ENCODE measurements around the gene SIM2.
"Not testable (repeated sequence)": the region's sequence is repeated elsewhere in the genome, so short reads cannot be mapped to it uniquely, and the experiment has no call there.

The SIM2 gene

GRCh38 chr21:36665806-36666205, 33.1 kb upstream of the SIM2 start:
- Histone ChIP-seq H3K9me3 (ENCODE audit: insufficient read depth, low read length, severe bottlenecking) (no peaks in the 10 kb centered on the region), H3K4me1 (ENCODE audit: insufficient read depth, low read length) (no peaks in the 10 kb centered on the region), H3K4me2 (ENCODE audit: insufficient read depth, low read length) (no peak overlapping the region), H3K27ac (ENCODE audit: low read length) (no peak overlapping the region), H3K4me3 (ENCODE audit: low read depth in 1 of 2, low read length in 2 of 2) (no peak overlapping the region), H2AFZ (ENCODE audit: low read depth, low read length) (no peak overlapping the region), H3K9ac (ENCODE audit: low read depth, low read length) (no peak overlapping the region), H4K20me1 (ENCODE audit: insufficient read depth, low read length) (no peaks in the 10 kb centered on the region), H3K27me3 (ENCODE audit: insufficient read depth, low read length, poor library complexity) (no peaks in the 10 kb centered on the region), H3K36me3 (ENCODE audit: insufficient read depth, low read length) (no peaks in the 10 kb centered on the region), H3K79me2 (ENCODE audit: insufficient read depth, low read length) (no peaks in the 10 kb centered on the region)
- DNase-seq (no peak), ATAC-seq (ENCODE audit: insufficient read depth, low read depth) (no peak)
- TF ChIP-seq EZH2 (IDR thresholded peaks at IDR 0.05; ENCODE audit: borderline replicate concordance, low read depth, low read length, severe bottlenecking) (no peak), CTCF (IDR thresholded peaks at IDR 0.05; ENCODE audit: borderline replicate concordance, extremely low read depth, low read length, poor library complexity, severe bottlenecking) (no peak)

GRCh38 chr21:36668713-36669112, 30.2 kb upstream of the SIM2 start:
- no peaks in the 10 kb centered on the region for H3K36me3 ChIP-seq (ENCODE audit: insufficient read depth, low read length)
- no peak for ATAC-seq (ENCODE audit: insufficient read depth, low read depth)
- DNase-seq, result no peak
- TF ChIP-seq EZH2 (IDR thresholded peaks at IDR 0.05; ENCODE audit: borderline replicate concordance, low read depth, low read length, severe bottlenecking) (no peak), CTCF (IDR thresholded peaks at IDR 0.05; ENCODE audit: borderline replicate concordance, extremely low read depth, low read length, poor library complexity, severe bottlenecking) (no peak)
- no peak overlapping the region for H2AFZ ChIP-seq (ENCODE audit: low read depth, low read length)
- no peaks in the 10 kb centered on the region for H4K20me1 ChIP-seq (ENCODE audit: insufficient read depth, low read length)
- H3K9ac ChIP-seq (ENCODE audit: low read depth, low read length), result no peak overlapping the region
- H3K9me3 ChIP-seq (ENCODE audit: insufficient read depth, low read length, severe bottlenecking), result no peaks in the 10 kb centered on the region
- H3K27ac ChIP-seq (ENCODE audit: low read length), result no peak overlapping the region
- H3K4me3 ChIP-seq (ENCODE audit: low read depth in 1 of 2, low read length in 2 of 2), result no peak overlapping the region
- no peaks in the 10 kb centered on the region for H3K4me1 ChIP-seq (ENCODE audit: insufficient read depth, low read length)
- no peaks in the 10 kb centered on the region for H3K79me2 ChIP-seq (ENCODE audit: insufficient read depth, low read length)
- no peaks in the 10 kb centered on the region for H3K27me3 ChIP-seq (ENCODE audit: insufficient read depth, low read length, poor library complexity)
- no peak overlapping the region for H3K4me2 ChIP-seq (ENCODE audit: insufficient read depth, low read length)

GRCh38 chr21:36671836-36672235, 27.1 kb upstream of the SIM2 start:
- Histone ChIP-seq H3K36me3 (ENCODE audit: insufficient read depth, low read length) (no peaks in the 10 kb centered on the region), H3K4me1 (ENCODE audit: insufficient read depth, low read length) (no peaks in the 10 kb centered on the region), H3K4me3 (ENCODE audit: low read depth in 1 of 2, low read length in 2 of 2) (no peak overlapping the region), H3K4me2 (ENCODE audit: insufficient read depth, low read length) (no peak overlapping the region), H3K9ac (ENCODE audit: low read depth, low read length) (no peak overlapping the region), H3K27ac (ENCODE audit: low read length) (no peak overlapping the region), H4K20me1 (ENCODE audit: insufficient read depth, low read length) (no peaks in the 10 kb centered on the region), H3K9me3 (ENCODE audit: insufficient read depth, low read length, severe bottlenecking) (no peaks in the 10 kb centered on the region), H3K27me3 (ENCODE audit: insufficient read depth, low read length, poor library complexity) (peaks cover 3% of the 10 kb centered on the region), H2AFZ (ENCODE audit: low read depth, low read length) (no peak overlapping the region), H3K79me2 (ENCODE audit: insufficient read depth, low read length) (no peaks in the 10 kb centered on the region)
- ATAC-seq (ENCODE audit: insufficient read depth, low read depth) (no peak), DNase-seq (no peak)
- no peak for TF ChIP-seq CTCF (IDR thresholded peaks at IDR 0.05; ENCODE audit: borderline replicate concordance, extremely low read depth, low read length, poor library complexity, severe bottlenecking)
- no peak for TF ChIP-seq EZH2 (IDR thresholded peaks at IDR 0.05; ENCODE audit: borderline replicate concordance, low read depth, low read length, severe bottlenecking)

- H2AFZ ChIP-seq (ENCODE audit: low read depth, low read length); H3K36me3 ChIP-seq (ENCODE audit: insufficient read depth, low read length); H3K27ac ChIP-seq (ENCODE audit: low read length); H4K20me1 ChIP-seq (ENCODE audit: insufficient read depth, low read length); H3K4me2 ChIP-seq (ENCODE audit: insufficient read depth, low read length); ATAC-seq (ENCODE audit: insufficient read depth, low read depth); H3K79me2 ChIP-seq (ENCODE audit: insufficient read depth, low read length); H3K9me3 ChIP-seq (ENCODE audit: insufficient read depth, low read length, severe bottlenecking); H3K9ac ChIP-seq (ENCODE audit: low read depth, low read length); H3K4me3 ChIP-seq (ENCODE audit: low read depth in 1 of 2, low read length in 2 of 2); H3K4me1 ChIP-seq (ENCODE audit: insufficient read depth, low read length); H3K27me3 ChIP-seq (ENCODE audit: insufficient read depth, low read length, poor library complexity); DNase-seq: not testable (repeated sequence)
These were observed 26.6 kb upstream of the SIM2 start for GRCh38 chr21:36672296-36672695.

Data from DND-41 (cell line).